EL (cell line): ENCODE measurements around the gene ZMAT3.

ENCODE experiments used
- DNase-seq: peaks from one replicate; pipeline ENCODE4 v3.0.0-alpha.2; 2016

ZMAT3 gene

GRCh38 chr3:179071323-179072099, at the start of gene ZMAT3:
TSS of gene ZMAT3 (minus strand) at chr3:179071809. CDS start at chr3:179067752, 4,057 bp downstream.
- peak; percentile 85 for DNase-seq

- DNase-seq = no peak
Observed at GRCh38 chr3:179116816-179117215, 45.2 kb upstream of the ZMAT3 start.

GRCh38 chr3:179115444-179115843, 43.8 kb upstream of the ZMAT3 start:
- peak; percentile 60 for DNase-seq

GRCh38 chr3:179113903-179114302, 42.3 kb upstream of the ZMAT3 start:
- DNase-seq = peak; percentile 14

- DNase-seq = peak; percentile 85
Observed at GRCh38 chr3:179108086-179108485, 36.5 kb upstream of the ZMAT3 start.

- DNase-seq = peak; percentile 12
Observed at GRCh38 chr3:179107617-179108016, 36.0 kb upstream of the ZMAT3 start.

- no peak for DNase-seq
Observed at GRCh38 chr3:179105881-179106280, 34.3 kb upstream of the ZMAT3 start.

- DNase-seq = peak; percentile 75
Observed at GRCh38 chr3:179100652-179101051, 29.0 kb upstream of the ZMAT3 start.

GRCh38 chr3:179098388-179099077, 26.9 kb upstream of the ZMAT3 start:
- DNase-seq = peak; percentile 79

- peak; percentile 37 for DNase-seq
Observed at GRCh38 chr3:179093807-179094206, 22.2 kb upstream of the ZMAT3 start.

GRCh38 chr3:179091113-179091512, 19.5 kb upstream of the ZMAT3 start:
- DNase-seq = no peak

GRCh38 chr3:179088306-179088705, 16.7 kb upstream of the ZMAT3 start:
- no peak for DNase-seq

GRCh38 chr3:179083977-179084376, 12.4 kb upstream of the ZMAT3 start:
- DNase-seq = no peak

GRCh38 chr3:179082416-179082815, 10.8 kb upstream of the ZMAT3 start:
- DNase-seq = peak; percentile 25

GRCh38 chr3:179081885-179082284, 10.3 kb upstream of the ZMAT3 start:
- no peak for DNase-seq

GRCh38 chr3:179079537-179079936, 7.9 kb upstream of the ZMAT3 start:
- no peak for DNase-seq

GRCh38 chr3:179076243-179077027, 4.8 kb upstream of the ZMAT3 start:
- DNase-seq = no peak

- no peak for DNase-seq
Observed at GRCh38 chr3:179074656-179075055, 3.0 kb upstream of the ZMAT3 start.

GRCh38 chr3:179073816-179074215, 2.2 kb upstream of the ZMAT3 start:
- DNase-seq = no peak

GRCh38 chr3:179072100-179072438, 460 bp upstream of the ZMAT3 start:
- peak; percentile 38 for DNase-seq

GRCh38 chr3:179071027-179071322, 634 bp downstream of the ZMAT3 start:
- DNase-seq = no peak

- peak; percentile 26 for DNase-seq
Observed at GRCh38 chr3:179069762-179070390, 1.7 kb downstream of the ZMAT3 start.

- peak; percentile 50 for DNase-seq
Observed at GRCh38 chr3:179068779-179069530, 2.7 kb downstream of the ZMAT3 start.
